Left lung (tissue), 10 donors: ENCODE data around the gene ASCL2. TPM values are rescaled to one million over a fixed set of nuclear protein-coding genes. Genes with fewer than 3 reads are reported as not detected.

ENCODE experiments used
- ATAC-seq: fragments of 200-7000 bp; cut with Tn5 transposase; one replicate; pipeline ENCODE4 v1.9.1; 2020; ENCODE audit warnings: moderate library complexity
- DNase-seq, 4 donors: peaks; one replicate each; pipeline ENCODE4 v3.0.0-alpha.2; 2013 to 2020
- H3K27ac ChIP-seq, 2 donors: fragments of 200-600 bp; sonication (generic) in 1 of 2; one replicate each; pipeline versions ENCODE4 v1.5.0 to v1.8.0; 2020 to 2021
- H3K27me3 ChIP-seq, 2 donors: fragments of 200-600 bp; sonication (generic) in 1 of 2; one replicate each; pipeline versions ENCODE4 v1.5.0 to v1.8.0; 2020 to 2021
- H3K36me3 ChIP-seq, 2 donors: fragments of 200-600 bp; sonication (generic) in 1 of 2; one replicate each; pipeline versions ENCODE4 v1.5.0 to v1.8.0; 2020 to 2021
- H3K4me1 ChIP-seq, 2 donors: fragments of 200-600 bp; one replicate each; pipeline ENCODE4 v1.8.0; 2021
- H3K4me3 ChIP-seq, 2 donors: fragments of 200-600 bp; sonication (generic) in 1 of 2; one replicate each; pipeline versions ENCODE4 v1.5.0 to v1.8.0; 2020 to 2021; ENCODE audit warnings: mild to moderate bottlenecking in 1 of 2
- H3K9me3 ChIP-seq, 2 donors: fragments of 200-600 bp; sonication (generic) in 1 of 2; one replicate each; pipeline versions ENCODE4 v1.5.0 to v1.8.0; 2020 to 2021
- CTCF ChIP-seq, 2 donors: fragments of 200-600 bp; sonication (generic) in 1 of 2; IDR thresholded peaks; one replicate each; pipeline versions ENCODE4 v1.5.0 to v1.8.0; 2021; ENCODE audit warnings: antibody characterized with exemption in 2 of 2
- intact Hi-C, 2 donors: fragments of 100-400 bp; cut with DNase I; formaldehyde crosslinking; loops; one replicate each; pipeline versions ENCODE4 v1.11.2 to v1.14.2; 2022
- polyA plus RNA-seq, 6 donors: library from polyadenylated mRNA; unstranded; fragments of 120-200 nt; gene quantifications; one replicate each; pipeline ENCODE4 v1.2.1, GENCODE V29; 2013; ENCODE audit not compliant: insufficient read length in 6 of 6
- total RNA-seq, 2 donors: library from RNA; stranded (reverse); fragmentation: NEBNext Ultra II Directional; extraction: Animal tissue kit (Norgen Biotek cat#: 25700); gene quantifications; one replicate each; pipeline ENCODE4 v1.2.1, GENCODE V29; 2021
- donor health status: DM: no; HTN: yes; CAD: no.
- donor health status: DM: no; HTN: no; CAD: no.

Gene ASCL2
- total and polyA plus RNA-seq, 8 donors: 0.50 to 2.3 (median 1.2) TPM

- H3K4me3 ChIP-seq: no peak overlapping the region
- peaks cover 0 to 8% of the 10 kb centered on the region in 2 donors for H3K27me3 ChIP-seq
- no peak for ATAC-seq
- TF ChIP-seq CTCF (IDR thresholded peaks at IDR 0.05): no peak
- H3K9me3 ChIP-seq: peaks cover 0 to 7% of the 10 kb centered on the region in 2 donors
- no peaks in the 10 kb centered on the region for H3K4me1 ChIP-seq
- DNase-seq: no peak
- intact Hi-C loops: no loop called here
- no peaks in the 10 kb centered on the region for H3K36me3 ChIP-seq
- no peak overlapping the region for H3K27ac ChIP-seq
Measured at GRCh38 chr11:2221024-2221423, 49.4 kb downstream of the ASCL2 start.

- no peak overlapping the region for H3K27ac ChIP-seq
- ATAC-seq (no peak), DNase-seq (no peak)
- H3K9me3 ChIP-seq: peaks cover 0 to 7% of the 10 kb centered on the region in 2 donors
- no peaks in the 10 kb centered on the region for H3K36me3 ChIP-seq
- no peaks in the 10 kb centered on the region for H3K4me1 ChIP-seq
- peaks cover 0 to 8% of the 10 kb centered on the region in 2 donors for H3K27me3 ChIP-seq
- H3K4me3 ChIP-seq: no peak overlapping the region
- intact Hi-C loops: no loop called here
- no peak for TF ChIP-seq CTCF (IDR thresholded peaks at IDR 0.05)
Measured at GRCh38 chr11:2220173-2220771, 50.1 kb downstream of the ASCL2 start.

DNA sequence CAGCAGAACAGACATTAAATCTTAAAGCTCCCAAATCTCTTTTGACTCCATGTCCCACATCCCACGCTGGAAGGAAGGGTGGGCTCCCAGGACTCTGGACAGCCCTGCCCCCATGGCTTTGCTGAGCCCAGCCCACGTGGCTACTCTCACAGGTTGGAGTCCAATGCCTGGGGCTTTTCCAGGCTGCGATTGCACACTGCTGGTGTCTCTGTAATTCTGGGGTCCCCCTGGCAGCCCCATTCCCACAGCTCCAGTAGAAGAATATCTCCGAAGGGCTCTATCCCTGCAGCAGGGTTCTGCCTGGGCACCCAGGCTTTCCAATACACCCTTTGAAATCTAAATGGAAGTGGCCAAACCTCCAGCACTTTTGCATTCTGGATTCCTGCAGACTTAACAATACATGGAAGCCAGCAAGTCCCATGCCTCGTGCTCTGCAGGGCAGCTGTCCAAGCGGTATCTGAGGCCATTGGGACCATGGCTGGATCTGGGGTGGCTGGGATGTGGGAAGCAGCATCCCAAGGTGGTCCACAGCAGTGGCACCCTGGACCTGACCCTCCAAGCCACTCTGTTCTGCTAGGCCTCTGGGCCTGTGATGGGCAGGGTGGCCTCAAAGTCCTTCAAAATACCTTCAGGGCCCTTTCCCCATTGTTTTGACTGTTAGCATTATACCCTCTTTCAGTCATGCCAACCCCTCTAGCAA lies 50.9 kb downstream of the ASCL2 start:
- Histone ChIP-seq H3K36me3 (no peaks in the 10 kb centered on the region), H3K27me3 (peaks cover 0 to 8% of the 10 kb centered on the region in 2 donors), H3K9me3 (peaks cover 0 to 6% of the 10 kb centered on the region in 2 donors), H3K4me3 (no peak overlapping the region), H3K27ac (no peak overlapping the region), H3K4me1 (no peaks in the 10 kb centered on the region)
- no peak for TF ChIP-seq CTCF (IDR thresholded peaks at IDR 0.05)
- intact Hi-C loops: no loop called here
- no peak for ATAC-seq
- no peak for DNase-seq

Other genes with a start within 250 kb of the ASCL2 start
- 10 to 100 TPM; 12.0 to 13.9 TPM for gene IGF2, start 131.2 kb downstream of the ASCL2 start, total RNA-seq
- gene IGF2, start 131.2 kb downstream of the ASCL2 start, polyA plus RNA-seq: 100 to 1,000 TPM in 2 of 6 donors, 10 to 100 TPM in 4; 76.9 to 118 (median 97.4) TPM
- not detected for gene INS, start 109.4 kb downstream of the ASCL2 start, total RNA-seq
- gene INS, start 109.4 kb downstream of the ASCL2 start, polyA plus RNA-seq: not detected
- under 1 TPM; 0.18 to 0.26 TPM for gene TH, start 98.8 kb downstream of the ASCL2 start, total RNA-seq
- 1 to 10 TPM in 2 of 6 donors, under 1 TPM in 4; 0.21 to 1.4 (median 0.79) TPM for gene TH, start 98.8 kb downstream of the ASCL2 start, polyA plus RNA-seq
- 1 to 10 TPM; 2.7 to 6.9 TPM for gene C11orf21, start 31.3 kb upstream of the ASCL2 start, total RNA-seq
- 1 to 10 TPM; 1.2 to 2.2 (median 1.6) TPM for gene C11orf21, start 31.3 kb upstream of the ASCL2 start, polyA plus RNA-seq
- 1 to 10 TPM; 4.2 to 6.2 TPM for gene TSPAN32, start 31.4 kb upstream of the ASCL2 start, total RNA-seq
- gene TSPAN32, start 31.4 kb upstream of the ASCL2 start, polyA plus RNA-seq: 1 to 10 TPM; 3.7 to 6.3 (median 4.2) TPM
- 100 to 1,000 TPM; 641 to 754 TPM for gene CD81, start 106.7 kb upstream of the ASCL2 start, total RNA-seq
- gene CD81, start 106.7 kb upstream of the ASCL2 start, polyA plus RNA-seq: 100 to 1,000 TPM; 595 to 747 (median 646) TPM
- 10 to 100 TPM; 35.3 to 47.6 TPM for gene TSSC4, start 130.2 kb upstream of the ASCL2 start, total RNA-seq
- gene TSSC4, start 130.2 kb upstream of the ASCL2 start, polyA plus RNA-seq: 10 to 100 TPM; 20.1 to 32.0 (median 23.6) TPM
- not detected for gene TRPM5, start 173.9 kb upstream of the ASCL2 start, total RNA-seq
- gene TRPM5, start 173.9 kb upstream of the ASCL2 start, polyA plus RNA-seq: under 1 TPM; 0.14 to 0.40 (median 0.31) TPM
- 10 to 100 TPM; 33.7 to 37.7 TPM for gene KCNQ1, start 174.4 kb upstream of the ASCL2 start, total RNA-seq
- gene KCNQ1, start 174.4 kb upstream of the ASCL2 start, polyA plus RNA-seq: 10 to 100 TPM in 1 of 6 donors, 1 to 10 TPM in 5; 7.1 to 10.1 (median 9.5) TPM